ENCODE measurements around the gene ZFP36L2.

ZFP36L2 gene

DNA sequence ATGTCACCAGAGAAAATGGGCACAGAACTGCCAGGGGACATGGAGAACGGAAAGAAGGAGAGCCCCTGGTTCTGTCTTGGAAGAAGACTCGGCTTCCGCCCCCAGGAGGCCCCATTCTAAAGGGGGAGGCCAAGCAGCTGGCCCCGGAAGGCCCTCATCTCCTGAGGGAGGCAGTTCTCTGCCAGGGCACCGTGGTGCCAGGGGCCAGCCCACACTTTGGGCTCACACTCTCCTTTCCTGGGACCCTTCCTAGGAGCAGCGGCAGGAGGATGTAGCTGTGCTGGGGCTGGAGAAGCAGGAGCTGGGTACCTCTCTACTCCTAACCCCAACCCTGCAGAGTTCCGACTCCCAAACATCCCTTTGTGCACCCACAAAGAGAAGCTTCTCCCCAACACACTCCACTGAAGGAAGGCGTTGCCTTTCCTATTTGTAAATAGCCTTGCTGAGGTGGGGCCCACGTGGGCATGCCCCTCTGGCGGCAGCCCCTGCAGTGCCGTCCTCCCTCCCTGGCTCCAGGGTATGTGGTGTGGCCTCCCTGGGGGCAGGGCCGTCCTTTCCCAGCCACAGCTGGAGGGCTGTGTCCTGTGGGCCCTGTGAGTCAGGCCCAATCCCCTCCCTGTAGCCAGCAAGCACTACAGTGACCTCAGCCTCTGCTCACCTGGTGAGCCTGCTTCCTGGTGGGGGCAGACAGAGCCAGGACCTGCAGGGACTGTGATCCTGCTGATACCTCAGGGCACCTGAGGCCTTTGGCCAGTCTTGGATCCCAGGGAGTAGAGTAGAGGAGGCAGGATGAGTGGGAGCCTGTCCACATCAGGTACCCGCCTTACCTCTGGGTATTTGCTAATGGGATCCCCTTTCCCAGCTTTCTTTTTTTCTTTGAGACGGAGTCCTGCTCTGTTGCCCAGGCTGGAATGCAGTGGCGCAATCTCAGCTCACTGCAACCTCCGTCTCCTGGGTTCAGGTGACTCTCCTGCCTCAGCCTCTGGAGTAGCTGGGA lies 26.6 kb downstream of the ZFP36L2 start:
- peaks cover 67% of the 10 kb centered on the region for H3K4me1 ChIP-seq (ENCODE audit: control insufficient read depth, low read length)
- no peaks in the 10 kb centered on the region for H3K9me3 ChIP-seq (ENCODE audit: control insufficient read depth, insufficient read depth, low read length)
- H3K36me3 ChIP-seq (ENCODE audit: control insufficient read depth, low read length): no peaks in the 10 kb centered on the region
- no peaks in the 10 kb centered on the region for H4K20me1 ChIP-seq (ENCODE audit: control insufficient read depth, insufficient read depth, low read depth, low read length)
- TF ChIP-seq EZH2phosphoT487 (IDR thresholded peaks at IDR 0.05; ENCODE audit: borderline replicate concordance, low read length): no peak
- no peak overlapping the region for H3K4me3 ChIP-seq (ENCODE audit: low read length)
- H3F3A ChIP-seq (ENCODE audit: control insufficient read depth, insufficient read depth): peaks cover 6% of the 10 kb centered on the region
- no peak overlapping the region for H3K27ac ChIP-seq (ENCODE audit: low read depth, low read length)
- H3K9me2 ChIP-seq (replicated peaks; ENCODE audit: control insufficient read depth, low read length): no peaks in the 10 kb centered on the region
- H3K27me3 ChIP-seq (ENCODE audit: control insufficient read depth, low read length): no peaks in the 10 kb centered on the region
- H3K4me2 ChIP-seq (ENCODE audit: low read length): no peak overlapping the region
- H3K79me2 ChIP-seq (ENCODE audit: control insufficient read depth, low read length): no peaks in the 10 kb centered on the region

DNA sequence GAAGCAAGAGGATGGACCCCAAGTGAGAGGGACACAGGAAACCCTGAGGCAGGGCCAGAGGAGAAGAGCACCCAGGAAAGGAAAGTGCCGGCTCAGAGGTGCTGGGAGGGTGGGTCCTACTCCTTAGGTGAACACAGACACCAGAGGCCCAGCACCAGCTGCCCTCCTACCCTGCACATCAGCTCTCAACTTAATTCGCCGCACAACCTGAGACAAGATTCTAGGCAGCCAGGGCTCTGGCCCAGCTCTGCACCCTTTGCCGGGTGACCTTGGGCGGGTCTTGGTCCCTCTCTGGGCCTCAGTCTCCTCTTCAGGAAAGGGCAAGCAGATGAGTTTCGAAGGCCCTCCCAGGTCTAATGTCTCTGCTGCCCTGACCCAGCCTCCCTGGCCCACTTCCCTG lies 28.1 kb downstream of the ZFP36L2 start:
- no peak overlapping the region for H3K27ac ChIP-seq (ENCODE audit: low read depth, low read length)
- H3K4me2 ChIP-seq (ENCODE audit: low read length): no peak overlapping the region; the same call in 1 of the 2 replicates
- no peaks in the 10 kb centered on the region for H4K20me1 ChIP-seq (ENCODE audit: control insufficient read depth, insufficient read depth, low read depth, low read length)
- no peaks in the 10 kb centered on the region for H3K27me3 ChIP-seq (ENCODE audit: control insufficient read depth, low read length)
- H3K36me3 ChIP-seq (ENCODE audit: control insufficient read depth, low read length): no peaks in the 10 kb centered on the region
- H3F3A ChIP-seq (ENCODE audit: control insufficient read depth, insufficient read depth): peaks cover 6% of the 10 kb centered on the region
- H3K79me2 ChIP-seq (ENCODE audit: control insufficient read depth, low read length): no peaks in the 10 kb centered on the region
- H3K4me1 ChIP-seq (ENCODE audit: control insufficient read depth, low read length): peaks cover 82% of the 10 kb centered on the region
- H3K9me3 ChIP-seq (ENCODE audit: control insufficient read depth, insufficient read depth, low read length): no peaks in the 10 kb centered on the region
- no peaks in the 10 kb centered on the region for H3K9me2 ChIP-seq (replicated peaks; ENCODE audit: control insufficient read depth, low read length)
- no peak overlapping the region for H3K4me3 ChIP-seq (ENCODE audit: low read length)
- no peak for TF ChIP-seq EZH2phosphoT487 (IDR thresholded peaks at IDR 0.05; ENCODE audit: borderline replicate concordance, low read length)
- TF ChIP-seq, protein P1, sequence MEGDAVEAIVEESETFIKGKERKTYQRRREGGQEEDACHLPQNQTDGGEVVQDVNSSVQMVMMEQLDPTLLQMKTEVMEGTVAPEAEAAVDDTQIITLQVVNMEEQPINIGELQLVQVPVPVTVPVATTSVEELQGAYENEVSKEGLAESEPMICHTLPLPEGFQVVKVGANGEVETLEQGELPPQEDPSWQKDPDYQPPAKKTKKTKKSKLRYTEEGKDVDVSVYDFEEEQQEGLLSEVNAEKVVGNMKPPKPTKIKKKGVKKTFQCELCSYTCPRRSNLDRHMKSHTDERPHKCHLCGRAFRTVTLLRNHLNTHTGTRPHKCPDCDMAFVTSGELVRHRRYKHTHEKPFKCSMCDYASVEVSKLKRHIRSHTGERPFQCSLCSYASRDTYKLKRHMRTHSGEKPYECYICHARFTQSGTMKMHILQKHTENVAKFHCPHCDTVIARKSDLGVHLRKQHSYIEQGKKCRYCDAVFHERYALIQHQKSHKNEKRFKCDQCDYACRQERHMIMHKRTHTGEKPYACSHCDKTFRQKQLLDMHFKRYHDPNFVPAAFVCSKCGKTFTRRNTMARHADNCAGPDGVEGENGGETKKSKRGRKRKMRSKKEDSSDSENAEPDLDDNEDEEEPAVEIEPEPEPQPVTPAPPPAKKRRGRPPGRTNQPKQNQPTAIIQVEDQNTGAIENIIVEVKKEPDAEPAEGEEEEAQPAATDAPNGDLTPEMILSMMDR (IDR thresholded peaks at IDR 0.05; ENCODE audit: low read depth, low read length, poor library complexity, severe bottlenecking): no peak

DNA sequence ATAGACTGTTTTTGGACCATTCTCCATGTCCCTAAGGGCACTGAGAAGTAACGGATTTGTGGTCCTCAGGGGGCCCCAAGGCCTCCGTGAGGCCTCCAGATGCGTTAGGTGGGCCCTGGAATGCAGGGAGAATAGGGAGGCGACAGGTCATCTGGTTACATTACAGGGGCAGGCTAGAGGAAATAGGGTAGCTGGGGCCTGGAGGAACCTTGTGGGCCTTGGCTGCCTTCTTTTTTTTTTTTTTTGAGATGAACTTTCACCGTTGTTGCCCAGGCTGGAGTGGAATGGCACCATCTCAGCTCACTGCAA lies 28.9 kb downstream of the ZFP36L2 start:
- peak overlapping the region; percentile 60 for H3K27ac ChIP-seq (ENCODE audit: low read depth, low read length)
- no peaks in the 10 kb centered on the region for H3K9me2 ChIP-seq (replicated peaks; ENCODE audit: control insufficient read depth, low read length)
- H4K20me1 ChIP-seq (ENCODE audit: control insufficient read depth, insufficient read depth, low read depth, low read length): no peaks in the 10 kb centered on the region
- H3K27me3 ChIP-seq (ENCODE audit: control insufficient read depth, low read length): no peaks in the 10 kb centered on the region
- H3K9me3 ChIP-seq (ENCODE audit: control insufficient read depth, insufficient read depth, low read length): no peaks in the 10 kb centered on the region
- no peaks in the 10 kb centered on the region for H3K79me2 ChIP-seq (ENCODE audit: control insufficient read depth, low read length)
- H3F3A ChIP-seq (ENCODE audit: control insufficient read depth, insufficient read depth): peaks cover 6% of the 10 kb centered on the region
- H3K36me3 ChIP-seq (ENCODE audit: control insufficient read depth, low read length): no peaks in the 10 kb centered on the region
- peak overlapping the region; percentile 58 for H3K4me3 ChIP-seq (ENCODE audit: low read length)
- TF ChIP-seq, protein P1 (IDR thresholded peaks at IDR 0.05; ENCODE audit: low read depth, low read length, poor library complexity, severe bottlenecking): no peak
- no peak for TF ChIP-seq EZH2phosphoT487 (IDR thresholded peaks at IDR 0.05; ENCODE audit: borderline replicate concordance, low read length)
- H3K4me2 ChIP-seq (ENCODE audit: low read length): peak overlapping the region; percentile 73
- peaks cover 88% of the 10 kb centered on the region for H3K4me1 ChIP-seq (ENCODE audit: control insufficient read depth, low read length)

Data from DOHH2 (cell line).